GM23338 (cell line): ENCODE data around the gene ERVK3-1. TPM values are rescaled to one million over a fixed set of nuclear protein-coding genes. Genes with fewer than 3 reads are reported as not detected.

Experiments used
- ATAC-seq: fragments of 200-7000 bp; cut with Tn5 transposase; 3 replicates; pipeline ENCODE4 v1.9.1; 2020
- DNase-seq: peaks from one replicate; pipeline ENCODE4 v3.0.0-alpha.2; 2015; ENCODE audit warnings: low spot score
- H2AFZ ChIP-seq: fragments of 200-600 bp; sonication (generic); 2 replicates; pipeline ENCODE4 v1.8.0; 2016; ENCODE audit warnings: antibody characterized with exemption, mild to moderate bottlenecking, moderate library complexity
- H3F3A ChIP-seq: fragments of 200-600 bp; sonication (generic); replicated peaks from 2 replicates; pipeline ENCODE4 v1.8.0; 2017; ENCODE audit warnings: antibody characterized with exemption, mixed run types, low read depth
- H3K27ac ChIP-seq: fragments of 200-600 bp; sonication (generic); 2 replicates; pipeline ENCODE4 v1.6.1; 2016; ENCODE audit warnings: low read depth
- H3K27me3 ChIP-seq: fragments of 200-600 bp; sonication (generic); 2 replicates; pipeline ENCODE4 v1.8.0; 2016; ENCODE audit warnings: mild to moderate bottlenecking, mixed run types, moderate library complexity; ENCODE audit not compliant: insufficient read depth
- H3K36me3 ChIP-seq: fragments of 200-600 bp; sonication (generic); 2 replicates; pipeline ENCODE4 v1.8.0; 2016; ENCODE audit warnings: mild to moderate bottlenecking; ENCODE audit not compliant: insufficient read depth
- H3K4me1 ChIP-seq: fragments of 200-600 bp; sonication (generic); 2 replicates; pipeline ENCODE4 v1.8.0; 2016; ENCODE audit warnings: mild to moderate bottlenecking, moderate library complexity; ENCODE audit not compliant: insufficient read depth
- H3K4me2 ChIP-seq: fragments of 200-600 bp; sonication (generic); 2 replicates; pipeline ENCODE4 v1.7.1; 2017; ENCODE audit warnings: mixed run types
- H3K4me3 ChIP-seq: fragments of 200-600 bp; sonication (generic); 2 replicates; pipeline ENCODE4 v1.6.1; 2016; ENCODE audit warnings: mixed run types
- H3K79me2 ChIP-seq: fragments of 200-600 bp; sonication (generic); replicated peaks from 2 replicates; pipeline ENCODE4 v1.8.0; 2017; ENCODE audit warnings: mild to moderate bottlenecking; ENCODE audit not compliant: insufficient read depth
- H3K9me2 ChIP-seq: fragments of 200-600 bp; sonication (generic); 2 replicates; pipeline ENCODE4 v1.8.0; 2017; ENCODE audit not compliant: insufficient read depth
- H4K20me1 ChIP-seq: fragments of 200-600 bp; sonication (generic); replicated peaks from 2 replicates; pipeline ENCODE4 v1.8.0; 2017; ENCODE audit warnings: mild to moderate bottlenecking; ENCODE audit not compliant: insufficient read depth
- H3K27ac Mint-ChIP-seq: 2 replicates; pipeline ENCODE4 v1.8.0; 2020; ENCODE audit warnings: inconsistent platforms, mild to moderate bottlenecking, moderate library complexity, mixed read lengths
- H3K27me3 Mint-ChIP-seq: 3 replicates; pipeline ENCODE4 v1.8.0; 2022; ENCODE audit warnings: low read depth, mild to moderate bottlenecking, moderate library complexity, mixed read lengths, inconsistent platforms; ENCODE audit not compliant: insufficient read depth, poor library complexity
- H3K36me3 Mint-ChIP-seq: 3 replicates; pipeline ENCODE4 v1.8.0; 2021; ENCODE audit warnings: low read depth, mild to moderate bottlenecking, inconsistent platforms, moderate library complexity, mixed read lengths
- H3K4me1 Mint-ChIP-seq: 3 replicates; pipeline ENCODE4 v1.8.0; 2020; ENCODE audit warnings: mild to moderate bottlenecking, inconsistent platforms, mixed read lengths
- H3K4me3 Mint-ChIP-seq: 3 replicates; pipeline ENCODE4 v1.8.0; 2021; ENCODE audit warnings: moderate library complexity, mild to moderate bottlenecking, inconsistent platforms, mixed read lengths
- H3K9me3 Mint-ChIP-seq: 3 replicates; pipeline ENCODE4 v1.8.0; 2020; ENCODE audit warnings: moderate library complexity, mild to moderate bottlenecking, inconsistent platforms, mixed read lengths
- CREB1 ChIP-seq: fragments of 250-450 bp; sonication (Bioruptor Pico); IDR thresholded peaks from 2 replicates; pipeline ENCODE4 v1.5.0; 2020; ENCODE audit warnings: low read depth, mild to moderate bottlenecking, moderate library complexity
- EZH2 ChIP-seq: fragments of 200-600 bp; sonication (generic); IDR thresholded peaks from one replicate; pipeline ENCODE4 v1.8.0; 2017; ENCODE audit warnings: antibody characterized with exemption, mild to moderate bottlenecking, low read depth; ENCODE audit not compliant: unreplicated experiment
- EZH2phosphoT487 ChIP-seq: fragments of 200-600 bp; sonication (generic); IDR thresholded peaks from one replicate; pipeline ENCODE4 v1.8.1; 2018; ENCODE audit warnings: antibody characterized with exemption; ENCODE audit not compliant: unreplicated experiment
- ZNF331 ChIP-seq: fragments of 250-450 bp; sonication (Bioruptor Pico); IDR thresholded peaks from 2 replicates; pipeline ENCODE4 v1.5.0; 2020; ENCODE audit warnings: low read depth, mild to moderate bottlenecking, moderate library complexity
- polyA plus RNA-seq: library from polyadenylated mRNA; unstranded; fragments of >200 nt; fragmentation: Nextera tagmentation; extraction: Ambion mirVana; gene quantifications from 2 replicates; pipeline ENCODE4 v1.2.1, GENCODE V29; 2016
- total RNA-seq: library from RNA; depleted of rRNA; stranded (reverse); fragments of >200 nt; shearing (Covaris generic); gene quantifications from 2 replicates; pipeline ENCODE4 v1.2.3, GENCODE V29; 2014
- TF ChIP-seq, protein P1 (sequence below): fragments of 250-450 bp; sonication (Bioruptor Pico); IDR thresholded peaks from 2 replicates; pipeline ENCODE4 v1.5.0; 2020; ENCODE audit warnings: mild to moderate bottlenecking, moderate library complexity

The ERVK3-1 gene
- total and polyA plus RNA-seq, 2 experiments from 2014 or later, result 34.4 to 66.2 TPM

DNA sequence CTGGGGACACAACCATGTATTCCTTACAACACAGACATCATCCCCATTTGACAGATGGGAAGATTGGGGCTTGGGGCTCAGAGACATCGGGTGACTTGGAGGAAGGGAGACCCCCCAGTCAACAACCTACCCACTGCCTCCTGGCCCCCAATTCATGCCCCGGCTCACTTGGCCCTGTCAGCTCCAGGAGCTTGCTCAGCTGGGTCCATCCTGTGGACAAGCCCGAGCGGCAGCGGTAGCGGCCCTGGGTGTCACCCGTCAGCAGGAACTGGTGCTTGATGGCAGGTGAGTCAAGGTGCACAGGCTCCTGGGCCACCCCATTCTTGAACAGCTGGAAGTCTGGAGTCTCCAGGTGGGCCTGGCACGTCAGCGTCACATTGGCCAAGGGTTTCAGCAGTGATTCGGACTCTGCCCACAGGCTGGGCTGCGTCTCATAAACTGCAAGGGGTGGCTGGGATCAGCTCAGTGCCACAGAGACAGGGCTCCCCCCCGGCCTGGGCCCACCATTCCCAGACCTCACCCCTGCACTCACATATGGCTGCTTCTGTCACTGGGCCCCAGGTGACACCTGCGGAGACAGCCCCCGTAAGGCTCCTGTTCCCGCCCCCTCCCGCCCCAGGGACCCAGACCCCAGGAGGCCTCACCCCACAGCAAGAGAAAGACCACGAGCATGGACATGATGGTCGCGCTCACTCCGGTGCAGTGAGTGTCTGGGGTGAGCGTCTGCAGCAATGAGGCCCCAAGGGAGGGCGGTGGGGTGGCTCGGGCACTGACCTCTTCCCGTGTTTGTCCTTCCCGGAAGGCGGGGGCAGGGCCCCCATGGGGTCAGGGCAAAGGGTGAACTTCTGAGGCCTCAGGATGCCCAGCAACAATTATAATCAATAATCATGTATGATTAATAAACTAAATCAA, 47.8 kb downstream of the ERVK3-1 start, which contains the start of gene A1BG (continued):
- TF ChIP-seq, protein P1, sequence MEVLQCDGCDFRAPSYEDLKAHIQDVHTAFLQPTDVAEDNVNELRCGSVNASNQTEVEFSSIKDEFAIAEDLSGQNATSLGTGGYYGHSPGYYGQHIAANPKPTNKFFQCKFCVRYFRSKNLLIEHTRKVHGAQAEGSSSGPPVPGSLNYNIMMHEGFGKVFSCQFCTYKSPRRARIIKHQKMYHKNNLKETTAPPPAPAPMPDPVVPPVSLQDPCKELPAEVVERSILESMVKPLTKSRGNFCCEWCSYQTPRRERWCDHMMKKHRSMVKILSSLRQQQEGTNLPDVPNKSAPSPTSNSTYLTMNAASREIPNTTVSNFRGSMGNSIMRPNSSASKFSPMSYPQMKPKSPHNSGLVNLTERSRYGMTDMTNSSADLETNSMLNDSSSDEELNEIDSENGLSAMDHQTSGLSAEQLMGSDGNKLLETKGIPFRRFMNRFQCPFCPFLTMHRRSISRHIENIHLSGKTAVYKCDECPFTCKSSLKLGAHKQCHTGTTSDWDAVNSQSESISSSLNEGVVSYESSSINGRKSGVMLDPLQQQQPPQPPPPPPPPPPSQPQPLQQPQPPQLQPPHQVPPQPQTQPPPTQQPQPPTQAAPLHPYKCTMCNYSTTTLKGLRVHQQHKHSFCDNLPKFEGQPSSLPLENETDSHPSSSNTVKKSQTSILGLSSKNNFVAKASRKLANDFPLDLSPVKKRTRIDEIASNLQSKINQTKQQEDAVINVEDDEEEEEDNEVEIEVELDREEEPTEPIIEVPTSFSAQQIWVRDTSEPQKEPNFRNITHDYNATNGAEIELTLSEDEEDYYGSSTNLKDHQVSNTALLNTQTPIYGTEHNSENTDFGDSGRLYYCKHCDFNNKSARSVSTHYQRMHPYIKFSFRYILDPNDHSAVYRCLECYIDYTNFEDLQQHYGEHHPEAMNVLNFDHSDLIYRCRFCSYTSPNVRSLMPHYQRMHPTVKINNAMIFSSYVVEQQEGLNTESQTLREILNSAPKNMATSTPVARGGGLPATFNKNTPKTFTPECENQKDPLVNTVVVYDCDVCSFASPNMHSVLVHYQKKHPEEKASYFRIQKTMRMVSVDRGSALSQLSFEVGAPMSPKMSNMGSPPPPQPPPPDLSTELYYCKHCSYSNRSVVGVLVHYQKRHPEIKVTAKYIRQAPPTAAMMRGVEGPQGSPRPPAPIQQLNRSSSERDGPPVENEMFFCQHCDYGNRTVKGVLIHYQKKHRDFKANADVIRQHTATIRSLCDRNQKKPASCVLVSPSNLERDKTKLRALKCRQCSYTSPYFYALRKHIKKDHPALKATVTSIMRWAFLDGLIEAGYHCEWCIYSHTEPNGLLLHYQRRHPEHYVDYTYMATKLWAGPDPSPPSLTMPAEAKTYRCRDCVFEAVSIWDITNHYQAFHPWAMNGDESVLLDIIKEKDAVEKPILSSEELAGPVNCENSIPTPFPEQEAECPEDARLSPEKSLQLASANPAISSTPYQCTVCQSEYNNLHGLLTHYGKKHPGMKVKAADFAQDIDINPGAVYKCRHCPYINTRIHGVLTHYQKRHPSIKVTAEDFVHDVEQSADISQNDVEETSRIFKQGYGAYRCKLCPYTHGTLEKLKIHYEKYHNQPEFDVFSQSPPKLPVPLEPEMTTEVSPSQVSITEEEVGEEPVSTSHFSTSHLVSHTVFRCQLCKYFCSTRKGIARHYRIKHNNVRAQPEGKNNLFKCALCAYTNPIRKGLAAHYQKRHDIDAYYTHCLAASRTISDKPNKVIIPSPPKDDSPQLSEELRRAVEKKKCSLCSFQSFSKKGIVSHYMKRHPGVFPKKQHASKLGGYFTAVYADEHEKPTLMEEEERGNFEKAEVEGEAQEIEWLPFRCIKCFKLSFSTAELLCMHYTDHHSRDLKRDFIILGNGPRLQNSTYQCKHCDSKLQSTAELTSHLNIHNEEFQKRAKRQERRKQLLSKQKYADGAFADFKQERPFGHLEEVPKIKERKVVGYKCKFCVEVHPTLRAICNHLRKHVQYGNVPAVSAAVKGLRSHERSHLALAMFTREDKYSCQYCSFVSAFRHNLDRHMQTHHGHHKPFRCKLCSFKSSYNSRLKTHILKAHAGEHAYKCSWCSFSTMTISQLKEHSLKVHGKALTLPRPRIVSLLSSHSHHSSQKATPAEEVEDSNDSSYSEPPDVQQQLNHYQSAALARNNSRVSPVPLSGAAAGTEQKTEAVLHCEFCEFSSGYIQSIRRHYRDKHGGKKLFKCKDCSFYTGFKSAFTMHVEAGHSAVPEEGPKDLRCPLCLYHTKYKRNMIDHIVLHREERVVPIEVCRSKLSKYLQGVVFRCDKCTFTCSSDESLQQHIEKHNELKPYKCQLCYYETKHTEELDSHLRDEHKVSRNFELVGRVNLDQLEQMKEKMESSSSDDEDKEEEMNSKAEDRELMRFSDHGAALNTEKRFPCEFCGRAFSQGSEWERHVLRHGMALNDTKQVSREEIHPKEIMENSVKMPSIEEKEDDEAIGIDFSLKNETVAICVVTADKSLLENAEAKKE (CRISPR knock-in tag), result no peak
- TF ChIP-seq CREB1 (CRISPR knock-in tag), result no peak

DNA sequence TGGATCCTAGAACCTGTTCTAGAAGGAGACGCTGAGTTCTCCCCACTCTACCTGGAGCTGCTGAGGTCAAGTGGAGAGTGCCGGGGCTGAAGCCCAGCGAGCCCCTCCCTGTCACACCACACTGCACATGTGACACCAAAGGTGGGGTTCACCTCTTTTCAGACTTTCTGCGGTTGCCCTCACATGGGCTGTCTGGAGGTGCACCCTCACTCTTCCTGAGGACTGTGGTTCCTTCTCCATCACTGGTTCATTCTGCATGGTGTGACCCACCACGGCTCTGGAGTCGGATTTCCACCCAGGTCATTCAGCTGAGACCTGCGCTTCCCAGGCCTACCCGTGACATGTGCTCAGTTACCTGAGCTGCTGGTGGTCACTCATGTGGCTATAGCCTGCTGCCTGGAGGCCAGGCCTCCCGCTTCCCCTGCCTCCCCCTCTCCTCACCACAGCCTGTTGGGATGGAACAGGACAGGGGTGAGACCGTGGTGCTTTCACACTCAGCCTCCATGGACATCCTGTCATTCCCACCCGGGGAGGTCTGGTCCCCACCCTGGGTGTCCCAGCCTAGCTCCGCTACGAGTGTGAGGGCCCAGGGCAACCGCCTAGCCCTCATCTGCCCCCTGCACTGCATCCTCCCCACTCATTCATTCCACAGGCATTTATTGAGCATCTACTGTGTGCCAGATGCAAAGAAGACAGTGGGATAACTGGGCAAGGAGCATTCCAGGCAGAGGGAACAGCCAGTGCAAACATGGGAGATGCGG, 48.7 kb downstream of the ERVK3-1 start:
- Histone ChIP-seq H3F3A (peaks cover 10% of the 10 kb centered on the region), H3K9me2 (no peaks in the 10 kb centered on the region), H3K4me3 (no peak overlapping the region), H2AFZ (no peak overlapping the region), H3K36me3 (no peaks in the 10 kb centered on the region), H4K20me1 (no peaks in the 10 kb centered on the region; the same call in none of the 2 replicates), H3K27me3 (peaks cover 41% of the 10 kb centered on the region), H3K79me2 (no peaks in the 10 kb centered on the region), H3K27ac (no peak overlapping the region), H3K4me1 (no peaks in the 10 kb centered on the region; the same call in 1 of the 2 replicates), H3K4me2 (no peak overlapping the region)
- Mint-ChIP-seq H3K27me3 (peaks cover 4% of the 10 kb centered on the region), H3K9me3 (no peaks in the 10 kb centered on the region), H3K4me3 (no peak overlapping the region; the same call in 2 of the 3 replicates), H3K27ac (no peak overlapping the region), H3K4me1 (peaks cover 3% of the 10 kb centered on the region; the same call in 2 of the 3 replicates), H3K36me3 (no peaks in the 10 kb centered on the region; the same call in 2 of the 3 replicates)
- ATAC-seq (no peak), DNase-seq (no peak)
- TF ChIP-seq, protein P1 (CRISPR knock-in tag), result no peak
- no peak for TF ChIP-seq ZNF331
- TF ChIP-seq EZH2phosphoT487, result no peak
- TF ChIP-seq EZH2, result no peak
